GM19239 (cell line): Measurements from ENCODE around the gene NFATC4.

Experiments
- DNase-seq: peaks from one replicate; pipeline ENCODE4 v3.0.0; 2011; ENCODE audit warnings: low spot score; ENCODE audit not compliant: insufficient read length
- FAIRE-seq: peaks from 2 replicates; lab custom pipeline; 2011; peaks lifted over from hg19 to GRCh38; lab: Jason Lieb, UNC

Gene NFATC4

DNA sequence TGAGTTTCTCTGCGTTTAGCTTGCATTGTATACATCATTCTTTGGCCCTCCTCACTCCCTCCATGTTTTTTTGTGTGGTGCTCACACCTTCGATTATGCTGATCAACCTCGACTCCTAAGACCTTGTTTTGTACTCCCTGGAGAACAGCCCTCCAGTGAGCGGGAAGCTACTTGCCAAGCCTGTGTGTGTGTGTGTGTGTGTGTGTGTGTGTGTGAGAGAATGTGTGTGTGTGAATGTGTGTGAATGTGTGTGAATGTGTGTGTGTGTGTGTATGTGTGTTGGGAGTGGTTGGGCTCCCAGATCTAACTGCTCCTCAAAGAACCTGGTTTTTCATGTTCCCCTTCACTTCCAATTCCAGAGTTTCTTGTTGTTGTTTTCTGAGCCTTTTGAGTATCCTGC, 36.8 kb downstream of the NFATC4 start:
- FAIRE-seq (no peak), DNase-seq (no peak)

DNA sequence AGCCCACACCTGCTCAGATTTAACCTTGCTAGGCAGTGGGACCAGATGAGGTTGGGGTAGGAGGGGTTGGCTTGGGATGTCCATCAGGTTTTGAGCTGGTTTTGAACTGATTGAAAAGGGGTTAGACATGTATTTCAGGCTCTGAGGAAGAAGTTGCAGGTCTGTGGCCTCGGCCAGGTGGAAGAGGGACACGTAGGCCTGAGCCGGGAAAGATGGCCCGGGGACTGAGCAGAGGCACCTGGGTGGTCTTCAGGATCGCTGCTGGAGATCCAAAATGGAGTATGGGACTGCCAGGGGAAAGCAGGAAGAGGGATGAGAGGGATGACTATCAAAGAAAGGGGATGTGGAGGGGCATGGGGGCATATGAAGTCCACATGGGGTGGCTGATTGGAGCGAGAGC, 38.4 kb downstream of the NFATC4 start:
- FAIRE-seq, result no peak
- DNase-seq, result no peak

DNA sequence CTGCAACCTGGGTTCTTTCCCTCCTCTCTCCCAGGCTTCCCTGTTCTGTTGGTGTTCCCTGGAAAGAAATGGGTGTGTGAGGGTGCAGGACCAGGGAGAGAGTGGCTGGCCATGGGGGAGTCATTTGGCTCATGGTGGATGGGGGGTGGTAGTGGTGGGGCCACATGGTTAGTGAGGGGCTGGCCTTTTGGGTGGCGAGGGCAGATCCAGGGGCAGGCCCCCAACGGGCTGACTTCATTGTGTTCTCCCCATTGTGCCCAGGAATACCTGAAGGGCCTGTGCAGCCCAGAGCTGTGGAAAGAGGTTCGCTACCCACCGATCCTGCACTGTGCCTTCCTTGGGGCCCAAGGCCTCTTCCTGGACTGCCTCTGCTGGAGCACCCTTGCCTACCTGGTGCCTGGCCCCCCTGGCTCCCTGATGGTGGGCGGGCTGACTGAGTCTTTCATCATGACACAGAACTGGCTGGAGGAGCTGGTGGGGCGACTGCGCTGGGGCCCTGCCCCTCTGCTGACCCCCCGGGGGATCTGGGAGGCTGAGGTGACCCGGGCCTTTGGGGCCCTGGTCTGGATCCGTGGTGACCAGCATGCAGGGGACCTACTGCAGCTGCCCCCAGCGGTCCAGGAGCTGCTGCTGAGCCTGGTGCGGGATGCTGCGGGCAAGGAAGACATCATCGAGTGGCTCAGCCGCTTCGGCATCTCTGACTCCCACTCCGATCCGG, 39.8 kb downstream of the NFATC4 start:
- DNase-seq (no peak), FAIRE-seq (no peak)

DNA sequence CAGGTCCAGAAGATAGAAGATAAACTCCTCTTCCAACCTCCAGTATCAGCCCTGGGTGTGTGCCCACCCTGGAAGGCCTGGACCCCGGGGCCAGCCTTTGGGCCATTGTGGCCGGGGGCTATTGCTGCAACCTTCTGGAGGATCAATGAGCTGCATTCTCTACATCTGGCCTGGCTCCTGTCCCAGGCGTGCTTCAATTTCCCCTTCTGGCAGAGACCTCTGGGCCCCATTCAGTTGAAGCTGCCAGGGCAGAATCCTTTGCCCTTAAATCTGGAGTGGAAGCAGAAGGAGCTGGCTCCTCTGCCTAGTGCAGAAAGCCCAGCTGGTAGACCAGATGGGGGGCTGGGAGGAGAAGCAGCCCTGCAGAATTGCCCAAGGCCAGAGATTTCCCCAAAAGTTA, 40.8 kb downstream of the NFATC4 start:
- FAIRE-seq (no peak), DNase-seq (no peak)

DNA sequence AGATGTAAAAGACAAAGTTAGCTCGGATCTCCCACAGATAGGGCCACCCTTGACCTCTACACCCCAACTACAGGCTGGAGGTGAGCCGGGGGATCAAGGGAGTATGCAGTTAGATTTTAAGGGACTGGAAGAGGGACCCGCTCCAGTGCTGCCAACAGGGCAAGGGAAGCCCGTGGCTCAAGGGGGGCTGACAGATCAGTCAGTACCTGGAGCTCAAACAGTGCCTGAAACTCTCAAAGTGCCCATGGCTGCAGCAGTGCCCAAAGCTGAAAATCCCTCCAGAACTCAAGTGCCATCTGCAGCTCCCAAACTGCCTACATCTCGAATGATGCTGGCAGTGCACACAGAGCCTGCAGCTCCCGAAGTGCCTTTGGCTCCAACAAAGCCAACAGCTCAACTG, 41.2 kb downstream of the NFATC4 start:
- FAIRE-seq, result no peak
- no peak for DNase-seq

DNA sequence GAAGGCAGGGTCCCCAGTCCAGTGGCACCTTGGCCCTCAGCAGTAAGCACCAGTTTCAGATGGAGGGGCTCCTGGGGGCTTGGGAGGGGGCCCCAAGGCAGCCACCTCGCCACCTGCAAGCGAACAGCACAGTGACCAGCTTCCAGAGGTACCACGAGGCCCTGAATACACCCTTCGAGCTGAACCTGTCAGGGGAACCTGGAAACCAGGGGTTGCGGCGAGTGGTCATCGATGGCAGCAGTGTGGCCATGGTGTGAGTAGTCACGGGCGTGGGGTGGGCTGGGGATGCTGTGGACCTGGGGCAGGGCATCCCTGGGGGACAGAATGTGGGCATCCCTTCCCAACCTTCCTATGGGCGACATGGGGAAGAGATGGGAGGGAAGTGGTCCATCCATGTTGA, 42.0 kb downstream of the NFATC4 start:
- DNase-seq (no peak), FAIRE-seq (no peak)

DNA sequence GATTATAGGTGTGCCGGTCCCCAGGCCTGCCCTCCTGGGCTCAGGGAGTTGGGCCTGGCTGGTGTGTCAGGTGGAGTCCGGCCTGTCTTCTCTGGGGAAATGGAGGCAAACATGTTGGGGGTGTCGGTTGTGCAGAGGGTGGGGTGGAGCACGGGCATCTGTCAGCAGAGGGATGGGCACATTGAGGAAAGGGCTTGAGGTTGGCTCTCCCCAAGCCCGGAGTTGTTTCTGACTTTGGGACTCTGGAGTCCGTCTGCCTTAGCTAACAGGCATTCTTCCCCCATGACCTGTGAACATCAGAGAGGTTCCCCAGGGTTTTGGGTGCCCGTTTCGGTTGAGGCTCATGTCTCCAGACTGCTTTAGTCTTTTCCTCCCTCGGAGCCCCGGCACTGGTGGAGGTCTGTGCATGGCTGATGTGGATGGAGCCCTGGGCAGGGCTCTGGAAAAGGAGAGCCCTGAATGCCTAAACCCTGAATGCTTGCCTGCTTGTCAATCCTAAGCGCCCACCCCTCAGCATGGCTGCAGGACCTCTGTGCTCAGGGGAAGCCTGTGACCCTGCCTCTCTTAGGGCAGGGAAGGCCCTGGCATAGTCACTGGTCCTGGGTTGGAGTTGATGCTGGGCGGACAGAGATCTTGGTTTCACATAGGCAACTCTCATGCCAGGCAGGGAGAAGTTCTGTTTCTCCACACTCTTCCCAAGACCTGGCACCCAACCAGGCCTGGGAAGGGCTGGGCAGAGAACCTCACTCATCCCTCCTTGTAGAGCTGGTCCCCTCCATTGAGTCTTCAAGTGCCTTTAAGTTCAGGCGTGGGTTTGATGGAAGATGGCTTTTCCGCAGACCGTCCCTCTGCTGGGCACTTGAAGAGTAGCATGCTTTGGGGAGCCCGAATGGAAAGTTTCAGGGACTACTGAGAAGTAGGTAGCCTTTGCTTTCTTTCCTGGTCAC, 43.7 kb downstream of the NFATC4 start:
- peak; percentile 62 for DNase-seq
- peak; percentile 80 for FAIRE-seq

DNA sequence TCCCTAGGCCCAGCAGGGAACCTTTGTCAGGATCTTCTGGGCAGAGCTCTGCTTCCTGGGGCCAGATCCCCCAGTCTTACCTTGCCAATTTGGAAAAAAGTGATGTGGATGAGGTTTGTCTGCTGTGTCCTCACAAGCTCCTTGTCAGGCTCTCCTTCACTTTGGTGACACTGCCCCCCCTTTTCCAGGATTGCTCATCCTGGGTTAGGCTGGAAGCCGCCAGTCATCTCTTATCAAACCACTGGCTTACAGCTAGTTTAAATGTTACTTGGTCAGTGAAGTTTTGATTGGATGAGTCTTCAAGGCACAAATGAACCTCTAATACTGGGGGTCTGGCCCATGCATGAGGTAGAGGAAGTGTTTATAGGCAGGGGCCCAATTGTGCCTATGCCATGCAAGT, 46.1 kb downstream of the NFATC4 start:
- FAIRE-seq, result no peak
- no peak for DNase-seq

DNA sequence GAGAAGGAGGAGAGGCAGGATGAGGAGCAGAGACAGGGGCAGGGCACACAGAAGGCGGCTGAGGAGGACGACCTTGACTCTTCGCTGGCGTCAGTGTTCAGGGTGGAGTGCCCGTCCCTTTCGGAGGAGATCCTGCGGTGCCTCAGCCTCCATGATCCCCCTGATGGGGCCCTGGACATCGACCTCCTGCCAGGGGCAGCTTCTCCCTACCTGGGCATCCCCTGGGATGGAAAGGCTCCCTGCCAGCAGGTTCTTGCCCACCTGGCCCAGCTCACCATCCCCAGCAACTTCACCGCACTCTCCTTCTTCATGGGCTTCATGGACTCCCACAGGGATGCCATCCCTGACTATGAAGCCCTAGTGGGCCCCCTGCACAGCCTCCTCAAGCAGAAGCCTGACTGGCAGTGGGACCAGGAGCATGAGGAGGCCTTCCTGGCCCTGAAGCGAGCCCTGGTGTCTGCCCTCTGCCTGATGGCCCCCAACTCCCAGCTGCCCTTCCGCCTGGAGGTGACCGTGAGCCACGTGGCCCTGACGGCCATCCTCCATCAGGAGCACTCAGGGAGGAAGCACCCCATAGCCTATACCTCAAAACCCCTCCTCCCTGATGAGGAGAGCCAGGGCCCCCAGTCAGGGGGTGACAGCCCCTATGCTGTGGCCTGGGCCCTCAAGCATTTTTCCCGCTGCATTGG, 46.9 kb downstream of the NFATC4 start:
- no peak for FAIRE-seq

DNA sequence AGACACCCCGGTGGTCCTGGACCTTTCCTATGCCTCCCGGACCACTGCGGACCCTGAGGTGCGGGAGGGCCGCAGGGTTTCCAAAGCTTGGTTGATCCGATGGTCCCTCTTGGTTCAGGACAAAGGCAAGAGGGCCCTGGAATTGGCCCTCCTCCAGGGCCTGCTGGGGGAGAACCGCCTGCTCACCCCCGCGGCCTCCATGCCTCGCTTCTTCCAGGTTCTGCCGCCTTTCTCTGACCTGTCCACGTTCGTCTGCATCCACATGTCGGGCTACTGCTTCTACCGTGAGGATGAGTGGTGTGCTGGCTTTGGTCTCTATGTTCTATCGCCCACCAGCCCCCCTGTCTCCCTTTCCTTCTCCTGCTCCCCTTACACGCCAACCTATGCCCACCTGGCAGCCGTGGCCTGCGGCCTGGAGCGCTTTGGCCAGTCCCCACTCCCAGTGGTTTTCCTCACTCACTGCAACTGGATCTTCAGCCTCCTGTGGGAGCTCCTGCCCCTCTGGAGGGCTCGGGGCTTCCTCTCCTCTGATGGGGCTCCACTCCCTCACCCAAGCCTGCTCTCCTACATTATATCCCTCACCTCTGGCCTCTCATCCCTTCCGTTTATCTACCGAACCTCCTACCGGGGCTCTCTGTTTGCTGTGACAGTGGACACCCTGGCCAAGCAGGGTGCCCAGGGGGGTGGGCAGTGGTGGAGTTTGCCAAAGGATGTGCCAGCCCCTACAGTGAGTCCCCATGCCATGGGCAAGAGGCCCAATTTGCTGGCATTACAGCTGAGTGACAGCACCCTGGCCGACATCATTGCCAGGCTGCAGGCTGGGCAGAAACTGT, 47.7 kb downstream of the NFATC4 start:
- FAIRE-seq, result no peak
- no peak for DNase-seq

More for the DNA sequence above, 46.9 kb downstream of the NFATC4 start:
- DNase-seq, result no peak

DNA sequence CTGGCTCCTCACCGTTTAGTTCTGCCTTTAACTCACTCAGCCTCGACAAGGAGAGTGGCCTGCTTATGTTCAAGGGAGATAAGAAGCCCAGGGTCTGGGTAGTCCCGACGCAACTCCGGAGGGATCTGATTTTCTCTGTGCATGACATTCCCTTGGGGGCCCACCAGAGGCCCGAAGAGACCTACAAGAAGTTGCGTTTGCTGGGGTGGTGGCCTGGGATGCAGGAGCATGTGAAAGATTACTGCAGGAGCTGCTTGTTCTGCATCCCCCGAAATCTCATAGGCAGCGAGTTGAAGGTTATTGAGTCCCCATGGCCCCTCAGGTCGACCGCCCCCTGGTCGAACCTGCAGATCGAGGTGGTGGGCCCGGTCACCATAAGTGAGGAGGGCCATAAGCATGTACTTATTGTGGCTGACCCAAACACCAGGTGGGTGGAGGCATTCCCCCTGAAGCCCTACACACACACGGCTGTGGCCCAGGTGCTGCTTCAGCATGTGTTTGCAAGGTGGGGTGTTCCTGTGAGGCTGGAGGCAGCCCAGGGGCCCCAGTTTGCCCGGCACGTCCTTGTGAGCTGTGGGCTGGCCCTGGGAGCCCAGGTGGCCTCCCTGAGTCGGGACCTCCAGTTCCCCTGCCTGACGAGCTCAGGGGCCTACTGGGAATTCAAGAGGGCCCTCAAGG, 48.4 kb downstream of the NFATC4 start:
- DNase-seq (no peak), FAIRE-seq (no peak)

DNA sequence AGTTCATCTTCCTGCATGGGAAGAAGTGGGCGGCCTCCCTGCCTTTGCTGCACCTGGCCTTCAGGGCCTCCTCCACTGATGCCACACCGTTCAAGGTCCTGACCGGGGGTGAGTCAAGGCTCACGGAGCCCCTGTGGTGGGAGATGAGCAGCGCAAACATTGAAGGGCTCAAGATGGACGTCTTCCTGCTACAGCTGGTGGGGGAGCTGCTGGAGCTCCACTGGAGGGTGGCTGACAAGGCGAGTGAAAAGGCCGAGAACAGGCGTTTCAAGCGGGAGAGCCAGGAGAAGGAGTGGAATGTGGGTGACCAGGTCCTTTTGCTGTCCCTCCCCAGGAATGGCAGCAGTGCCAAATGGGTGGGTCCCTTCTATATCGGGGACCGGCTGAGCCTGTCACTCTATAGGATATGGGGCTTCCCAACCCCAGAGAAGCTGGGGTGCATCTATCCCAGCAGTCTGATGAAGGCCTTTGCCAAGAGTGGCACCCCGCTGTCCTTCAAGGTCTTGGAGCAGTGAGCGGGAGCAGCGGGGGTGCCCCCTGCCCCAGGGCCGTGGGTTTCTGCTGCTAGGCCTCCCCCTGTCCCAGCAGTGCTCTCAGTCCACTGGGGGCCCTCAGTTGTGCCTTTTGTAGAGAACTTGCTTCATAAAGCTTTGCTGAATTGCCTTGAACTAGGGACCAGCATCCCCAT, 49.1 kb downstream of the NFATC4 start:
- DNase-seq, result no peak
- no peak for FAIRE-seq

DNA sequence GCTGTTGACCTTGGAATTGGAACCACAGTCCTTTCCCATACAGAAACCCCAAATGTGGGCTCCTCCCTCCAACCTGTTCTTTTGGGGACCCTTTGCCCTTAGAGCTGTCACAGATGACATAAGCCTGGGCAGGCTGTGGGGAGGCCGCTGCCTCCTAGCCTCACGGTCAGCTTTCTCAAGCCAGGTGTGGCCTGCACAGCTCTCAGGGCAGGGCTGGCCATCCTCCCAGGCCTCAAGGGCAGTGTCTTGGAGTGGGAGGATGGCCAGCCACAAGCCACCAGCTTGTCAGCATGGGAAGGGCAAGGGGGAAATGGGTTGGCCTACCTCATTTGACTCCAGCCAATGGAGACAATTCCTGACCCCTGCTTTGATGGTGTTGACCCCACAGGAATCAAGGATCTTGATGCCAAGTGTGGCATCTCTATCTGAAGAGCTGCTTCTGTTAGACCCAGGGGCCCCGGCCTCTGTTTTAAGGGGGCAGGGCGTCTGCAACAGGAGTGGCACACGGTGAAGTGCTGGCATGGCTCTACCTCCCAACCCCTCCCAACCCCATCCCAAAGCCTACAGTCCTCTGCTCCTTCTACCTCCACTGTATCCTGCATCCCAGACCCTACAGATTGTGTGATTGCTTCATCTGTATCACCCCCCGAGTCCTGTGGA, 50.0 kb downstream of the NFATC4 start:
- DNase-seq (no peak), FAIRE-seq (no peak)

DNA sequence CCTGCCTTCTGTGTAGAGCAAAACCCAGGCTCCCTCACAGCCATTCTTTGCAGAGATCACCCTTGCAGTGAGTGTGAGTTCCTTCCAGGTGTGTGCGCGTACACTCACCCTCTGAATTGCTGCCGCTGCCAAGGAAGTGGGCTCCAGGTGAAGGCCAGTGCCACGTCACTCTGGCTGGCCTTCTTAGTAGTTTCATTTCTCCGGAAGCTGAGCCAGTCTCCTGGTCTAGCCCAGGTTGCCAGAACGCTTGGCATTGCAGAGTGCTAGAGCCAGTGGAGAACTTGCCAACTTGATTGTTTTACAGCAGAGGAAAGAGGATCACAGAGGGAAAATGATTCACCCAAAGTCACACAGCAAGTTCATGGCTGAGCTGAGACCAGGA, 50.5 kb downstream of the NFATC4 start:
- DNase-seq, result no peak
- no peak for FAIRE-seq

DNA sequence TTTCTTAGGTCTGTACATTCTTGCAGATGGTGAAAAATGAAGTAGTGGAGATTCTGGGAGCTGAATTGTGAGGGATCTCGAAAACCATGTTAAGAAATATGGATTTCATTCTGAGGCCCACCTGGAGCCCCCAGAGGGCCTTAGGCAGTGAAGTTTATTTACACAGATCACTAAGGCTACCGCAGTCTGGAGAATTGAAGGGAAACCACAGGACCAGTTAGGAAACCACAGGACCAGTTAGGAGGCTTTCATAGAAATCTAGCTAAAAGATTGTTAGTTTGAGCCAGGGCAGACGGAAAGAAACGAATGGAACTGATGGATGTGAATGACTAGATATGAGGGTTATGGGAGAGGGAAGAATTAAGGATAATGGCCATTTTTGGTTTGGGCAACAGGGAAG, 54.3 kb downstream of the NFATC4 start:
- DNase-seq (no peak), FAIRE-seq (peak; percentile 54)

DNA sequence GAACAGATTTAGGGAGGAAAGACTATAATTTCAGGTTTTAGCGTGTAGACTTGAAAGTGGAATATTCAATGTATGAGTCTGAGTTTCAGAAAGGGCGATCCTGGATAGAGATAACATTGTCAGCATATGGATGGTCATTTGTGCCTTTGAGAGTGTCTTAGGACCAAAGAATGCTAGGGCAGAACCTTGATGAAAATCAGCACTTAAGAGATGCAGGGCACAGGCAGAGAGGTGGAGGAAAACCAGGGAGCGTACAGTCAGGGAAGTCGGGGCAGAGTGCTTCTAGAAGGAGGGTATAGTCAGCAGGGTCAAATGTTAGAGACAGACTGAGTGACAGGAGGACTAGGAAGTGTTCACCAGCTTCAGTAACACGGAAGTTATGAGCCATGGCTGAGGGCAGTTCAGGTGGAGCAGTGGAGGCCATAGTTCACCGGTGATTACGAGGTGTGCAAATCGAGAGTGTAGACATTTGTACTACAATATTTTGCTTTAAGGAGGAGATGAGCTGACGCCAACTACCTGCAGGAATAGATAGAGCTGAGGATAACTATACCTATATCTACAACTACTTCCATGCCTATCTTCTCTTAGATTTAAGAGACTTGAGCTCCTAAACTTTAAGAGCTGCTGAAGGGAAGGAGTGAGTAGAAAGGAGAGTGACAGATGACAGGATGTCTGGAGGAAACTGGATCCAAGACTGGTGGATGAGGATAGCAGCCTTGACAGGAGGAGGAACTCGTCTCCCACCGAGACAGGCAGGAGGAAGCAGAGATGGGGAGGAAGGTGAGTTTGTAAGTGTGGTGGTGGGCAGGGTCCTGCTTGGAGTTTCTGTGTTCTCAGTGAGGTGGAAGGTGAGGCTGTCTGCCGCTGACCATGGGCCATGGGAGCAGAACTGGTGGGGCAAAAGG, 55.0 kb downstream of the NFATC4 start:
- DNase-seq (no peak), FAIRE-seq (peak; percentile 28)

DNA sequence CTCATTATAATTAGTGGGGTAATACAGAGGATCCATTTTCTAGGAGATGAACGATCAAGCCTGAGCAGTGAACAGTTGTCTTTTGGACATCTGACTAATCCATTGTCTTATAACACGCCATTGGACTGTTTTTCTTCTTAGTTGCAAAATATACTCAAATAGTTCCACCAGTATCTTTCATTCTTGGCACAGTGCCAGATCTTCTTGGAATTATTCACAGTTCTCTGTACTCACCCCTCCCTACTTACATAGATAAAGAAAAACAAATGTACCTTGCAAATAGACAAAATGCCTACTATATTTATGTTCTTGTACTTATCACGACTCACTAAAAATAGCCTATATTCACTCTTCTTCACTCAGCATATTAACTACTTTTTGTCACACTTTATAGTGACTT, 57.7 kb downstream of the NFATC4 start:
- FAIRE-seq, result no peak
- DNase-seq, result no peak
